Measurements from ENCODE around the gene SH3BGRL3.
A peak's percentile ranks its signal among the peaks of the same experiment; 100 is the strongest.

The SH3BGRL3 gene

DNA sequence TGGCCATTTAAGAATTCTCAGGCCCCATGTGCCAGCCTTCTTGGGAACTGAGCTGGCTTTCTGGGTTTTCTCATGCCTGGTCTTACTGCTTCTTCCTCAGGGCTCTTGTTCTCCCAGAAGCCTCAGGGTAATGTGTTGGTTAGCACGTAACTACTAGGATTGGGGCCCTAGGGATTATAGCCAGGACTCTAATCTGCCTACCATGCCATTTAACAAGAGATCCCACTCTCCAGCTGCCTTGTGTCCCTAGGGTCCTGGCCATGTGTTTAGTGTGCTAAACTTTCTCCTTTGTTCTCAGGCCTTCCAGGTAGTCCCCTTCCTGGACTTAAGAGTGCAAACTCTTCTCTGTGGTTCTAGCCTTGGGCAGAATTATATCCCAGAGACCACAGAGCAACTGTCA lies 2.2 kb upstream of the SH3BGRL3 start:
- TF ChIP-seq, protein P1, sequence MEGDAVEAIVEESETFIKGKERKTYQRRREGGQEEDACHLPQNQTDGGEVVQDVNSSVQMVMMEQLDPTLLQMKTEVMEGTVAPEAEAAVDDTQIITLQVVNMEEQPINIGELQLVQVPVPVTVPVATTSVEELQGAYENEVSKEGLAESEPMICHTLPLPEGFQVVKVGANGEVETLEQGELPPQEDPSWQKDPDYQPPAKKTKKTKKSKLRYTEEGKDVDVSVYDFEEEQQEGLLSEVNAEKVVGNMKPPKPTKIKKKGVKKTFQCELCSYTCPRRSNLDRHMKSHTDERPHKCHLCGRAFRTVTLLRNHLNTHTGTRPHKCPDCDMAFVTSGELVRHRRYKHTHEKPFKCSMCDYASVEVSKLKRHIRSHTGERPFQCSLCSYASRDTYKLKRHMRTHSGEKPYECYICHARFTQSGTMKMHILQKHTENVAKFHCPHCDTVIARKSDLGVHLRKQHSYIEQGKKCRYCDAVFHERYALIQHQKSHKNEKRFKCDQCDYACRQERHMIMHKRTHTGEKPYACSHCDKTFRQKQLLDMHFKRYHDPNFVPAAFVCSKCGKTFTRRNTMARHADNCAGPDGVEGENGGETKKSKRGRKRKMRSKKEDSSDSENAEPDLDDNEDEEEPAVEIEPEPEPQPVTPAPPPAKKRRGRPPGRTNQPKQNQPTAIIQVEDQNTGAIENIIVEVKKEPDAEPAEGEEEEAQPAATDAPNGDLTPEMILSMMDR (conservative IDR thresholded peaks at IDR 0.05; ENCODE audit: low read depth, low read length), result no peak
- no peak for DNase-seq (ENCODE audit: low read depth)
- H3K4me3 ChIP-seq (ENCODE audit: low read depth, low read length), result no peak overlapping the region

DNA sequence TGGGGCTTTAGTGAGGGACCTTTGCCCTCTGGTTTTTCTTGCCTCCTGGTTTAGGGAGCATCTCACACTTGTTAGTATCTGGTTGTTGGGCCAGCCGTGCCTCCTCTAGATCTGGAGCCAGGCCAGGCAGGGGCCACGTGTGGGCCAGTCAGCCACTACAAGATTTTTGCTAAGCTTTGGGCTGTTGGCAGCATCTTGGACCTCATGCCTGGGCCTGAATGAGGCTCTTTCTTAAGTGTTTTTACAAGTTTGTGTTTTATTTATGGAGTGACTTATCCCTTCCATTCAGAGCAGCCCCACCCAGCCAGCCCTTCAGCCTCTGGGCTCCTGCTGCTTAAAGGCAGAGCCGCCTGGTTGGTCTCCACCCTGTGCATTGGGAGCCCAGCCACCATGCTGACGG lies 1.6 kb upstream of the SH3BGRL3 start:
- TF ChIP-seq, protein P1 (conservative IDR thresholded peaks at IDR 0.05; ENCODE audit: low read depth, low read length), result no peak
- no peak overlapping the region for H3K4me3 ChIP-seq (ENCODE audit: low read depth, low read length)
- peak; percentile 54 for DNase-seq (ENCODE audit: low read depth)

DNA sequence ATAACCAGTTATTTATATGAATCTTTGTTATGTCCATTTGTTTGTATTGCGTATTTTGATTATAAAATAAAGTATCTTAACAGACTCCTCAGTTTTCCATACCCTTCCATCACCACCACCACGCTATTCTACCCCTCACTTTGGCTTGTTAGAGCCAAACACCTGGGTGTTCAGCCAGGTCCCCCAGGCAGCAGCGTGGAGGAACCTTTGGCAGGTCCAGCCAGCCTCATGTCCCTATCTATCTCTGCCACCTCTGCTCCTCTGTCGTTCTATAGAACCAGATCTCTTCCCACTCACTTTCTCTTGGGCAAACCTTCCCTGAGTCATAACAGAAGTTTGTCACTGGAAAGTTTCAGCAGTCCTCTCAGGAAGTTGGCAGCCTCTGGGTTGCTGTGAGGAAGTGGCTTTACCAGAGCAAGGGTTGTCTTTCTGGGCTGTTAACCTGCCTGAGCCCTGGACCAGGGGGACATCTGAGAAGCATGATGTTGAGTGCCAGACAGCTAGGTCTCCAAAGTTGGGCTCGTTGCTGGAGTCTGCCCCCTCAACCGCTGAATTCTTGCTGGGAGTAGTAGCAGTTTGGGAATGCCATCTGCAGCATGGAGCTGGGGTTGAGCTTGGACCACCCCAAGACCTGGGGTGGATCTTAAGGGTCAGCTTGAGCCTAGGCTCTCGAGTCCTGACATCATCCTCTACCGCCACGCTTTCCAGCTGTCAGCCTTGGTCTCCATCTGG lies 996 bp upstream of the SH3BGRL3 start:
- no peak for DNase-seq (ENCODE audit: low read depth)
- TF ChIP-seq, protein P1 (conservative IDR thresholded peaks at IDR 0.05; ENCODE audit: low read depth, low read length), result no peak
- H3K4me3 ChIP-seq (ENCODE audit: low read depth, low read length), result peak overlapping the region; percentile 88

DNA sequence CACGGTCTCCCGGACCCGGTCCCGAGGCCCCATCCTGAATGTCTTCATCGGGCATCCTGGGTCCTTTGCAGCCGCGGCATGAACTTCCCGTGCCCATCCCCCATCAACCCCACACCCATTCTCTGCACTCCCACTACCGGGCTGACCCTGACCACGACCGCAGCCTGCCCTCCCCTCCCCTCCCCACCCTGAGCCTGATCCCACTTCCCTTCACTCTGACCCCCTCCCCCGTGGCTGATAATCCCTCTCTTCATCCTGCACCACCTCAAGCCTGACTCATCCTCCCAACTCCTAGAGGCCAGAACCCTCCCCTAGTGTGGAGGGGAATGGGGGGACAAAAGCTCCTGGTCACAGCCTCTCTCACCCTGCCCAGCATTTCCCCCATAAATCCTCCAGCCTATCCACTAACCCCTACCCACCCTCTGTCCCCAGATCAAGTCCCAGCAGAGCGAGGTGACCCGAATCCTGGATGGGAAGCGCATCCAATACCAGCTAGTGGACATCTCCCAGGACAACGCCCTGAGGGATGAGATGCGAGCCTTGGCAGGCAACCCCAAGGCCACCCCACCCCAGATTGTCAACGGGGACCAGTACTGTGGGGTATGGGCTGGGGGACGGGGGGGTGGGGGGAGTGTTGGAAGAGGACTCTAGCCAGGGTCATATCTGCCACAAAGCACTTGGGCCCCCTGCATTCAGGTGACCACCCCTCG lies 602 bp downstream of the SH3BGRL3 start:
- peak overlapping the region; percentile 88 for H3K4me3 ChIP-seq (ENCODE audit: low read depth, low read length)
- DNase-seq (ENCODE audit: low read depth), result no peak
- TF ChIP-seq, protein P1 (conservative IDR thresholded peaks at IDR 0.05; ENCODE audit: low read depth, low read length), result no peak

DNA sequence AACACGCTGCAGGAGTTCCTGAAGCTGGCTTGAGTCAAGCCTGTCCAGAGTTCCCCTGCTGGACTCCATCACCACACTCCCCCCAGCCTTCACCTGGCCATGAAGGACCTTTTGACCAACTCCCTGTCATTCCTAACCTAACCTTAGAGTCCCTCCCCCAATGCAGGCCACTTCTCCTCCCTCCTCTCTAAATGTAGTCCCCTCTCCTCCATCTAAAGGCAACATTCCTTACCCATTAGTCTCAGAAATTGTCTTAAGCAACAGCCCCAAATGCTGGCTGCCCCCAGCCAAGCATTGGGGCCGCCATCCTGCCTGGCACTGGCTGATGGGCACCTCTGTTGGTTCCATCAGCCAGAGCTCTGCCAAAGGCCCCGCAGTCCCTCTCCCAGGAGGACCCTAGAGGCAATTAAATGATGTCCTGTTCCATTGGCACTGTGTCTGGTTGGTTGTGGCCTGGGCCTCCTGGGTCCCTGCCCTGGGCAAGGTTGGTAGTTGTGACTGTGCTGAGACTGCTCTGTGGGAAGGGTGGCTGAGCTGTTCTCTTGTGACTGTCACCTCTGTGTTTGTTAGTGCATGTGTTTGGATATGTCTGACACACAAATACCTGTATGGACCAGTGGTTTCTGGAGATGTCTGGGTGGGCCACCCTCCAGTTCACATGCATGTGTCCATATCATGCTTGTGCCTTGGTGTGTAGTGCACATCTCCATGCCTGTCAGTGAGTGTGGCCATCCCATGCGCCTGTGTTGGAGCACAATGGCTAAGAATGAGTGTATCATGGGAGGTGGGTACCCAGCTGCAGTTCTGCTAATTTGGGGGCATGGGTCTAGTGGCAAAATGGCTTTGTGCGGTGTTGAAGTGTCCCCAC lies 1.4 kb downstream of the SH3BGRL3 start:
- TF ChIP-seq, protein P1 (conservative IDR thresholded peaks at IDR 0.05; ENCODE audit: low read depth, low read length), result no peak
- no peak for DNase-seq (ENCODE audit: low read depth)
- peak overlapping the region; percentile 88 for H3K4me3 ChIP-seq (ENCODE audit: low read depth, low read length)

DNA sequence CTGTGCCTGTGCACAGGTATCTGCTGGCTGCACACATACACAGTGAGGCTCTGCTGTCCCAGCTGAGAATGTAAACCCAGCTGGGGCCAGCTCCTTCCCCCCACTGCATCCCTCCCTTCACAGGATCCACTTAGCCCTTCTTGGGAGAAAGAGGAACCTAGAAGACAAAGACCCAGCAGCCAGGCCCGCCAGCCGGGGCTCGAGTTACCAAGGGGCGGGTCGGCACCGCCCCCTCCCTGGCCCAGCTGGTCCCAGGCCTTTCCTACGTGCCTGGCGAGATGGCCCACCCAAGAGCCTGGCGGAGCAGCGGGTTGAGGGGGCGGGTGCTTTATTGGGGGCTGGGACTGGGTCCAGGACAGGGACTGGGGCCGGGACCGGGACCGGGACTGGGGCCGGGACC lies 2.1 kb downstream of the SH3BGRL3 start:
- TF ChIP-seq, protein P1 (conservative IDR thresholded peaks at IDR 0.05; ENCODE audit: low read depth, low read length), result no peak
- H3K4me3 ChIP-seq (ENCODE audit: low read depth, low read length), result no peak overlapping the region
- DNase-seq (ENCODE audit: low read depth), result no peak
